D341Med (cell line): ENCODE results near the gene PRDM4.
"Not testable (repeated sequence)": the region's sequence is repeated elsewhere in the genome, so short reads cannot be mapped to it uniquely, and the experiment has no call there.

ENCODE experiments used
- DNase-seq: peaks from one replicate; pipeline ENCODE4 v3.0.0; 2012; ENCODE audit warnings: low spot score

PRDM4 gene

DNA sequence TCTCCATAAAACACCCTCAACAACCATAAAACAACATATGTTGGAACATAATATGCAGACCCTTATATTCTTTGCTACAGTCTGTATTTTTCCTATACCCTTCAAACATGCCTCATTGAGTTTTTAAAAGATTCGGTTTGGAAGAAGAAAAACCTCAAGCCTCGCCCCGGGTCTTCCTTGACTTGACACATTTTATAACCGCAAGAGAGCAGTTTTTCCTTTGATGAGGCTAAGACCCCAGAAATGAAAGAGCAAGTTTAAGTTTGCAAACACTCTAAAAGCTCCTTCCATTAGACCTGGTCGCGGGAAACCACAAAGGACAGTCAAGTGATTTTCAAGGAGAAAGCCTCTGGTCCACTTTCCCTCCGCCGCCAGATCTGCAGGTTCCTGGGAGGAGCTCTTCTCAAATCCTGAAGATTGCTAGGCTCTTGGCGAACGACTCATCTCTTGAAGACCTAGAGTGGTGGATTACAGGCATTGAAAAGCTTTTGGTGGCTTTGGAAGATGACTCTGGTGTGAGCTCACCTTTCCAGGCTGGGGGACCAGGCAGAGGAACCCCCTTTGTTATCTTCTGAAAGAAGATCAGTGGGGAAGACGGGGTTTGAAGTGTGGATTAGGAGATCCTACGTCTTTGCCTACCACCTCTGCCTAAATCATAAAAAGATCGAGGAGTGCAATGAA, 13.6 kb upstream of the PRDM4 start, which contains the start of gene ASCL4:
TSS of gene ASCL4 (plus strand) at position 356 of the 681 bp plus-strand sequence. CDS start 515 bp downstream, outside the sequence.
- DNase-seq: no peak

DNA sequence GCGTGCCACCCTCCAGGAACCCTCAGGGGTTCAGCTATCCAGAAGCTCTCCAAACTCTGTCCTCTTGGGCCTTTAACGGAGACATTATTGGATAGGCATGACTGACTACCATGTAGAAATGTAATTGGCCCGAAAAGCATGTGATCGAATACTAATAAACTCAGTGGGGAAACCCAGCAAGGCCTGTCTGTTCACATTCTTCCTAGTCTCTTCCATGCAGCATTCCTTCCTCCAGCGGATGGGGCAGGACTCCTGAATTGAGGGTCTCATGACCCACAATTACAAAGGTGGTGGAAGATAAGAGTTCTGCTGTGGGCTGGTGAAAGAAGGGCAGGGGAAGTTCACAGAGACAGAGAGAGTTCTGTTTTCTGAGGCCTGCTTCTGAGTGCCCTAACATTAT, 6.5 kb upstream of the PRDM4 start:
- no peak for DNase-seq

DNA sequence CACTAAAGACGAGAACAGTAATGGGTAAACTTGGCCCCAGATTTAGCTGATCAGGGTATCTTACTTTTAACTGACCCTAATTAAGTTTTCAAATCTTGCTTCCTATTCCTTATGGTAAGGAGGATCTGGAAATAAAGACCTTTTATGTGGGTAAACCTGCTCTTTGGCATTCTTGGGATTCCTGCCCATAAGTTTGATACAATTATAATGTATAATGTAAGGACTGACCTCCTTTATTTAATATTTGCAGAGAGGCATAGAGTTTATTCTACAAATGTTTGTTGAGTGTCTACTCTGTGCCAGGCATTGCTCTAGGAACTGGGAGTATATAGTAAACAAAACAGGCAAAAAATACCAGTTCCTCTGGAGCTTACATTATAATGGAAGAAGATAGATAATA, 4.4 kb upstream of the PRDM4 start:
- DNase-seq: no peak

DNA sequence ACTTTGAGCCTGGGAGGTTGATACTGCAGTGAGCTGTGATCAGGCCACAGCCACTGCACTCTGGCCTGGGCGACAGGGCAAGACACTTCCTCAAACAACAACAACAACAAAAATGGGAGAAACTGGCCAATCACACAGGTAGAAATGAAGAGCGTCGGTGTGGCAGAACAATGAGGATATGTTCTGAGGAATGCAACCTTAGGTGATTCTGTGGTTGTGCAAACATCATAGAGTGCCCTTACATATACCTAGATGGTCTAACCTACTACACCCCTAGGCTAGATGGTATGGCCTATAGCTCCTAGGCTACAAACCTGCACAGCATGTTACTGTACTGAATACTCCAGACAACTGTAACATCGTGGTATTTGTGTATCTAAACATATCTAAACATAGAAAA, 3.7 kb upstream of the PRDM4 start:
- no peak for DNase-seq

DNA sequence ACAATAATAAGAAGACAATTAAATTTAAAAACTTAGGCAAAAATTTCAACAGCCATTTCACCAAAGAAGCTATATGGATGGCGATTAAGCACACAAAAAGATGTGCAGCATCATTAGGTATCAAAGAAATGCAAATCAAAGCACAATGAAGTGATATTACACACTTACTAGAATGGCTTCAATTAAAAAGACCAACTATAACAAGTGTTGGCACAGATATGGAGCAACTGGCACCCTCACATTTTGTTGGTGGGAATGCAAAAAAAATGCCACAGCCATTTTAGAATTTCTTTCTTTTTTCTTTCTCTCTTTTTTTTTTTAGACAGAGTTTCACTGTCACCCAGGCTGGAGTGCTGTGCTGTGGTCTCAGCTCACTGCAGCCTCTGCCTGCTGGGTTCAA, 1.9 kb upstream of the PRDM4 start:
- DNase-seq: no peak

DNA sequence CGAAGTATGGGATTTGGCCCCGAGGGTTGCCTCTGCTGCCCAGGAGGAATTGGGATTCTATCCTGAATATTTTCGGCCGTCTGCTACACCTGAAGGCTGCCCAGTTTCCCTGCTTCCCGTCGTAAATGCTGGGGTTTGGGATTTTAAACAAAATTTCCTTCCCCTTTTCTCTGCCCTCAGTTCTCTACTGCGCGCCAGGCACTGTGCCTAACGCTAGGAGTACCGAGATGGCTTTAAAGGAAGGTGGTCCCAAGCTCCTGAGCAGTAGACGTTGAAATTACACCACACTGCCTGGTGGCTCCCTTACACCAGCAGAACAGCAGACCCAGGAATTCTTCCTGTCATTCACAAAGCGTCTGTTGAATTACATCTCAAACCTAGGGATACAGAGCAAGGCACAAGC, 566 bp upstream of the PRDM4 start:
- peak; percentile 38 for DNase-seq

DNA sequence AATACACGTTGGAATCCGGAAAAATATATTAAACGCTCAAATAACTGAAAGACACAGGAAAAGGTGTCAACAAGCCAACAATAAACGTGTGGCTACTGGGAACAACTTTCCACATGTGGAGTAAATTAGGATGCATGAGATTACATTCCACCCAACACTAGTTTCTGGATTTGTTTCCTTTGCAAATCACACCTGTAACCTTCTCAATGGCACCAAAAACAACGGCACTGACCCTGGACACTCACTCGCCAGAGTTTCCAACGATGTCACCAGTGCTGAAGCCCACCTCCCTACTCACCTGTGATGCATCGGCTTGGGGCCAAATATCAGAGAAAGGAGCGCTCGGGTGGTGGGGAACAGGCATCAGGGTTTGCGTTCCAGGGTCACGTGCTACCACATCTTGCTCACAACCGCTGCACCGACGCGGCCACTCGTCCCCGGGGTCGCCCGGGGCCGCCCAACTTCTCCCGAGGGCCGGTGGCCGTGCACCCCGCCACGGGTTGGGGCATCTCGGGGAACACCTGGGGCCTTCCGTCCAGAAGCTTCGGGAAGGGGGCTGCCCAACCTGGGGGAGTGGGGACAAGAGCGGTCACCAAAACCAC, 629 bp downstream of the PRDM4 start:
- DNase-seq: peak; percentile 62

DNA sequence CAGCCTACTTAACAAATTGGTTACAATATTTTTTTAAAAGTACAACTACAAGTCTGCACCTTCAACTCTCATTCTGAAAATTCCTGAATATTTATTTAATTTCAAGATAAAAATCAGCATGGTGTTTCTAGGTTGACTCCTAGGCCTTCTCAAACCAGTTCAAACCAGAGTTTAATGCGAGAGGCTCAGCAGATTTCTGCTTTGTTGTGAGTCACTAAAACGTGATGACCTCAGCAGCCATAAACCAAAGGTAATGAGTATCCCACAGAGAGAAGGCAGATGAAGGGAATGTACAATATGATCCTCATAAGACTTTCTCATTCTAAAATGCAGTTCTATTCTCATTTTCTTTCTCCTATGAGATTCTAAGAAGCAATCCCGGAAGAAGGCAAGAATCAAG, 1.5 kb downstream of the PRDM4 start:
- no peak for DNase-seq

DNA sequence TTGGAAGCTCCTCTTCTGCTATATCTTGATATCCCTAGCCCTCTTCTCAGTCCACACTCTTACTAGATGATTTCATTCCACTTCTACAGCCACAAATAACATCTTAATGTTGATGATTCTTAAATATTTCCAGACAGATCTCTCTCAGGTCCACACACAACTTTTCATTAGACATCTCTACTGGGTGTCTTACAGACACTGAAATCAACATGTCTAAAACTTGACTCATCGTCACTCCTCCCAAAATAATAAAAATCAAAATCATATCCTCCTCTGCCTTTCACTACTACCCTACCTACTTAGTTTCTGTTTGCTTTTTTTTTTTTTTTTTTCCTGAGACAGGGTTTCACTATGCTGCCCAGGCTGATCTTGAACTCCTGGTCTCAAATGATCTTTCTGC, 11.9 kb downstream of the PRDM4 start:
- DNase-seq: no peak

DNA sequence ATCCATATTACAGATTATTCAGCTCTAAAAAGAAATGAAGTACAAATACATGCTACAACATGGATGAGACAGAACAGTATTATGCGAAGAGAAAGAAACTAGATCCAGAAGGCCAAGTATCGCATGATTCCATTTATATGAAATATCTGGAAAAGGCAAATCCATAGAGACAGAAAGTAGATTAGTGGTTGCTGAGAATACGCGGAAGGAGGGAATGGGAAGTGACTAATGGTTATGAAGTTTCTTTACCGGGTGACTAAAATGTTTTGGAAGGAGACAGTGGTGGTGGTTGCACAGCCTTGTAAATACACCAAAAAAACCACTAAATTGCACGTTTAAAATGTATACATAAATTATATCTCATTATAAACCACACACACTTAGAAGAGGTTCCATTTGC, 12.5 kb downstream of the PRDM4 start:
- DNase-seq: no peak

DNA sequence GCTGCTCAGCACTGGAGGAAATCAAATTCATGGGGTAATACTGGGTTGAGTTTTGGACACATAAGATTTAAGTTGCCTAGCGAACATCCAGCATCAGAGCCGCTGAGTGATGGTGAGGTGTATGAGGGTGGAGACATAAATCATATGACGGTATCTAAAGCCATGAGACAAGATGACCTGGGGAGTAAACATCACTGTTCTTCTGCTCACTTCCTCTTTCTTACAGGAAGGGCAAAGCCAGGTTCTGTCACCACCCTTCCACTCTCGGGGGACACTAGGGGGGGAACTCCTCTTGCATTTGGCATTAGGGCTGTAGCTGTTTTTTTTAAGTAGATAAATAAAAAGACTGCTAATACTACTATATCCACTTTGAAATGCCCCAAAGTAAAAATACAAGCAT, 24.0 kb downstream of the PRDM4 start:
- no peak for DNase-seq

DNA sequence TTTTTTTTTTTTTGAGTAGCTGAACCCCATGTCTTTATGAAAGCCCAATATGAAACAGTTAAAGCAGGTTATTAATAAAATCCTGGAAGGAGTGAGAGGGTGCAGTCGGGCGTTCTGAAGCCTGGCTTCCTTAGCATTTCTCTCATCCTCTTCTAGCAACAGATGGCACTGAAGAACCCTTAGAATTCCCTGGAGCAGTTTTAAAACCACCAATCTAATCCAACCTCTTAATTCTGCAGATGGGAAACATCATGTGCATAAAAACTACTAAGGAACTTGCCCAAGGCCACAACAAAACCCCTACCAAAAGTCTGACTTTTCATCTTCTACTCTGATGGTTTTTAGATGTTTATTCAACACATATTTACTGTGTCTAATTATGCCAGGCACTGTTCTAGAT, 25.2 kb downstream of the PRDM4 start:
- no peak for DNase-seq

DNA sequence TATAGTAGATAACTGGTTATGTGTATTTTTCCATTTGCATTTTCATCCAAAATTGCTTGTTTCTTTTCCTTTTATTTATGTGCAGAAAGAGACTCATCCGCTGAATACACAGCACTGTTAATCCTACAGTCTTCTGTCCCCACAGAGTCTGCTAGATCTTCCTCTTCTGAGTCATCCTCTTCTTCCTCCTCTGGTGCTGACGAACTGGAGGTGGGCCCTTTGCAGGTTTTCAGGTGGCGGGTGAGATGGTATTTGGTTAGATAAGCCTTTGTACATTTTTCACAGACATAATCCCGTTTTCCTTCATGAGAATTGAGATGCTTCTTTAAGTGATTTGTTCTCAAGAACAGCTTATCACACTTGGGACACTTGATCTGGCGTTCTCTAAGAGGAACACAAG, 26.8 kb downstream of the PRDM4 start:
- DNase-seq: no peak

DNA sequence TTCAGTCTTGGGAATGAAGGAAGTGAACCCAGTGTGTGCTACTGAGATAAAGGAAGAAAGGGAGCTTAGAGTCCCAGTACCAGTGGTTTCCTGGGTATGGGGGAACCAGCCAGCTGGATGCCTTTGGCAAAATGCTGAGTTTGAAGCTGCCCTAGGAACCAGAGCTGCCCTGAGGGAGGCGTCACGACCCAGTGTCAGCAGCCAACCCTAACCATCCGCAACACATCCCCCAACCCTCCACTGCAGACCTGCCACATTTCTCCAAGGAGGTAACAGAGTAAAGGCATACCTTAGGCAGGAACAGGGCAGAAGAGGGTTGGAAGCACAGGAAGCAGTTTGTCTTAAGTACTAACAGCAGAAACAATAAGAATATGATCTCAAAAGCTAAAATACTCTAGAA, 28.6 kb downstream of the PRDM4 start:
- no peak for DNase-seq

DNA sequence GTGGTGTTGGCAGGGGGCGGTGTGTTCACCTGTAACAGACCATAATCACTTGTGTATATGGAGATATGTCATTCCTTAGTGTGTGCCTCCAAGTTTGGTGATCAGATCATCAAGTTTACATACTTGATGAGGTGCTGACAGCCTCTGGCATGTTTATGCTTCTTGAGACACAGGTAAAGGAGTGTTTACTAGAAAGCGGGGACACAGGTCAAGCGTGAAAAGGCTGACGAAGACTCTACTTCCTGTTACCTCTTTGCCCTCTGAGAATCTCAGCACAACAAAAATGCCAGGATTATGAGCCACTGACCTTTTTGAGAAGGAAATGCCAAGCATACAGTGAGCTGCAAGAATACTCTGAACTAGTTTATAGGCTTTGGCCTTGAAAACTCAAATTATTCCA, 29.6 kb downstream of the PRDM4 start:
- DNase-seq: no peak

DNA sequence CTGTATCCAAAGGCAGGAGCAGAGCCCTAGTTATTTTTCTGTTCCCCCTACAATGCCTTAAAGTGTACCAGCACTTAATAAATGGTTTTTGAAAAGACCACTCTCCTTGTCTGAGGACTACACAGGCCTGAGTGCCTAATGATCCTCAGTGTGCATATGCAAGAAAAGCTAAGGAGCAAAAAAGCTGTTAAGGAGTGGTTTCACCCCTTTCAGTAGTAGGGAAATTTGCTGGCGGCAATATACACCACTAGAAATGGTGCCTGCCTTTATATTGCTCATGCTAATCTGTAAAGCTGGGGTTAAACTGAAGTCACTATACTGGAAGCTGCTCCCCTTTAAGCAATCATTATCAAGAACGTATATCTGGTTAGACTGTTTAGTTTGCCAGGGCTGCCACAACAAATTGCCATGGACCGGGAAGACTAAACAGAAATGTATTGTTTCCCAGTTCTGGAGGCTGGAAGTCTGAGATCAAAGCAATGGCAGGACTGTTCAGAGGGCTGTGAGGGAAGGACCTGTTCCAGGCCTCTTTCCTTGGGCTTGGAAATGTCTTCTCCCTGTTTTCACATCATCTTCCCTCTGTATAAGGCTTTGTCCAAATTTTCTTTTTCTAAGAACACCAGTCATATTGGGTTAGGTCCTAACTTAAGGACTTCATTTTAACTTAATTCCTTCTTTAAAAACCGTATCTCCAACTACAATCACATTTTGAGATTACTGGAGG, 30.2 kb downstream of the PRDM4 start:
- DNase-seq: no peak

DNA sequence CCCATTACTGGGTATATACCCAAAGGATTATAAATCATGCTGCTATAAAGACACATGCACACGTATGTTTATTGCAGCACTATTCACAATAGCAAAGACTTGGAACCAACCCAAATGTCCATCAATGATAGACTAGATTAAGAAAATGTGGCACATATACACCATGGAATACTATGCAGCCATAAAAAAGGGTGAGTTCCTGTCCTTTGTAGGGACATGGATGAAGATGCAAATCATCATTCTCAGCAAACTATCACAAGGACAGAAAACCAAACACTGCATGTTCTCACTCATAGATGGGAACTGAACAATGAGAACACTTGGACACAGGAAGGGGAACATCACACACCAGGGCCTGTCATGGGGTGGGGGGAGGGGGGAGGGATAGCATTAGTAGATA, 33.2 kb downstream of the PRDM4 start:
- DNase-seq: not testable (repeated sequence)

DNA sequence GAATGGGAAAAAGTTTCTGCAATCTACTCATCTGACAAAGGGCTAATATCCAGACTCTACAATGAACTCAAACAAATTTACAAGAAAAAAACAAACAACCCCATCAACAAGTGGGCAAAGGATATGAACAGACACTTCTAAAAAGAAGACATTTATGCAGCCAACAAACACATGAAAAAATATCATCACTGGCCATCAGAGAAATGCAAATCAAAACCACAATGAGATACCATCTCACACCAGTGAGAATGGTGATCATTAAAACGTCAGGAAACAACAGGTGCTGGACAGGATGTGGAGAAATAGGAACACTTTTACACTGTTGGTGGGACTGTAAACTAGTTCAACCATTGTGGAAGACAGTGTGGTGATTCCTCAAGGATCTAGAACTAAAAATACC, 33.6 kb downstream of the PRDM4 start:
- not testable (repeated sequence) for DNase-seq

DNA sequence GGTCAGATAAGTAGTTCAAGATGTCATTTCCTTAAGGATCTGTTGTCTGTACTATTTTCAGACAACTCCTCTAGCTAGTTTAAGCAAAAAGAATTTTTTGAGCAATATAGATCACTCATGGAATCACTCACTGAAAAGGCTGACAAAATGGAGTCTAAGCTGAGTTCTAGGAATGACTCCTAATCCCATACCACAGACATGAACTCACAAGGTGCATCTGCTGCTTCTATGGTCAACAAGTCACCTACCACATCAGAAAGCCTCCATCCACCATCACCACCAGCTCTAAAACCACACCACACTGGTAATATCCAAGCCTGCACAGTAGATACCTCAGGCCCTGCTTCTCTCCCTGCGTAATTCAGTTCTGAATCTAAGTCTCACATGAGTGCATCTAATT, 42.3 kb downstream of the PRDM4 start:
- no peak for DNase-seq

DNA sequence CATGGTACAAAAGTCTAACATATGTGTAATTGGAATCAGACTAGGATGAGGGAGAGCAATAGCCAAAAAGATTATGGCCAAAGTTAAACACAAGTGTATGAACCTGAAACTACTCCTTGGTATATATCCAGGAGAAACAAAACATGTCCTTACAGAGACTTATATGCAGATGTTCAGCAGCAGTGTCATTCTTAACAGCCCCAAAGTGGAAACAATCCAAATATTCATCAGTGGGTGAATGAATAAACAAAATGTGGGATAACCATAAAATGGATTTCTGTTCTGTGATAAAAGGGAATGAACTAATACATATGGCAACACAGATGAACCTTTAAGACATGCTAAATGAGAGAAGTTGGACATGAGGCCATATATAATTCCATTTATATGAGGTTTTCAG, 45.2 kb downstream of the PRDM4 start:
- DNase-seq: no peak

DNA sequence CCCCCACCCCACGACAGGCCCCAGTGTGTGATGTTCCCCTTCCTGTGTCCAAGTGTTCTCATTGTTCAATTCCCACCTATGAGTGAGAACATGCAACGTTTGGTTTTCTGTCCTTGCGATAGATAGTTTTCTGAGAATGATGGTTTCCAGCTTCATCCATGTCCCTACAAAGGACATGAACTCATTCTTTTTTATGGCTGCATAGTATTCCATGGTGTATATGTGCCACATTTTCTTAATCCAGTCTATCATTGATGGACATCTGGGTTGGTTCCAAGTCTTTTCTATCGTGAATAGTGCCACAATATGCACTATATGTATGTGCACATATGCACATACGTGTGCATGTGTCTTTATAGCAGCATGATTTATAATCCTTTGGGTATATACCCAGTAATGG, 55.4 kb downstream of the PRDM4 start:
- not testable (repeated sequence) for DNase-seq

DNA sequence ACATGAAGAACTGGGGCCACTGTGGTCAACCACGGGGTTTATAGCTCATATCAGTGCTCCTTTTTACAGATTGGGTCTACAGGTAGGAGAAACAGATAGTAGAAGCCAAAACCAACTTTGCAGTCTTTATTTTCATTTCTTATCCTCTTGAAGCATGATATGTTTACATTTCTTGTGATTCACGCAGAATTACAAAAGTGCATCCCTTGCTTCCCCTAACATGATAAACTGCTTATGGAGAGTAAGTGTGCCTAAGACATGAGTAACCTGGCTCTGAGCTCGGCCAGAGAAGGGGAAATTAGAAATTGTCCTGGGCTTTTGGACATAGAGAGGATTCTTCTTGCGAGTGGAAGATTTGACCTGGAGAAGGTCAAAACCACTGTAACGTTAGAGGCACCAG, 56.9 kb downstream of the PRDM4 start:
- DNase-seq: no peak

DNA sequence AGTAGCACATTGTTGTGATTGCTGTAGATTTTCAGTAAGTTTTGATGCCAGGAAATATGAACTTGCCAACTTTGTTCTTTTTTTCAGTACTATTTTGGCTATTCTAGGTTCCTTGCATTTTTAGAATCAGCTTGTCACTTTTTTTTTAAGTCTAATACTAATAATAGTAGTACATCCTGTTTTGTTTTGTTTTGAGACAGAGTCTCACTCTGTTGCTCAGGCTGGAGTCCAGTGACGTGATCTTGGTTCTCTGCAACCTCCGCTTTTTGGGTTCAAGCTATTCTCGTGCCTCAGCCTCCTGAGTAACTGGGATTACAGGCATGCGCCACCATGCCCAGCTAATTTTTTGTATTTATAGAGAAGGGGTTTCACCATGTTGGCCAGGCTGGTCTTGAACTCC, 58.8 kb downstream of the PRDM4 start:
- DNase-seq: no peak

DNA sequence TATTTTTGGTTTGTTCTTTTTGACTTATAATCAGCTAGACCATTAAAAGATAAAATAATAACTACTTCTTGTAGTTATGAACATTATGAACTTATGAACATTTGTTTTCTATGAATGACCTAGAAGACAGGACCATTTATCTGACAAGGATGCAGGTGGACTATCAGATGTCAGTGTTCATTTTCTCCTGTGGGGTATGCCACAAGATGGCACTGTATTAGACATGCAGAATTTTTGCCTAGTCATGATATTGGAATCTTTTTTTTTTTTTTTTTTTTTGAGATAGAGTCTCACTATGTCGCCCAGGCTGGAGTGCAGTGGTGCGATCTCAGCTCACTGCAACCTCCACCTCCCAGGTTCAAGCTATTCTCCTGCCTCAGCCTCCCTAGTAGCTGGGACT, 65.2 kb downstream of the PRDM4 start:
- peak; percentile 46 for DNase-seq
